Hindlimb muscle (tissue), 1 donor: Measurements from ENCODE around the gene RITA1. TPM values are rescaled to one million over a fixed set of nuclear protein-coding genes. Genes with fewer than 3 reads are reported as not detected.

Experiments used
- DNase-seq: peaks from one replicate; pipeline ENCODE4 v3.0.0-alpha.2; 2013
- polyA plus RNA-seq: library from polyadenylated mRNA; unstranded; fragments of 120-200 nt; gene quantifications from one replicate; pipeline ENCODE4 v1.2.1, GENCODE V29; 2013; ENCODE audit not compliant: insufficient read length

The RITA1 gene
- polyA plus RNA-seq, 1 donor, result 11.4 TPM

DNA sequence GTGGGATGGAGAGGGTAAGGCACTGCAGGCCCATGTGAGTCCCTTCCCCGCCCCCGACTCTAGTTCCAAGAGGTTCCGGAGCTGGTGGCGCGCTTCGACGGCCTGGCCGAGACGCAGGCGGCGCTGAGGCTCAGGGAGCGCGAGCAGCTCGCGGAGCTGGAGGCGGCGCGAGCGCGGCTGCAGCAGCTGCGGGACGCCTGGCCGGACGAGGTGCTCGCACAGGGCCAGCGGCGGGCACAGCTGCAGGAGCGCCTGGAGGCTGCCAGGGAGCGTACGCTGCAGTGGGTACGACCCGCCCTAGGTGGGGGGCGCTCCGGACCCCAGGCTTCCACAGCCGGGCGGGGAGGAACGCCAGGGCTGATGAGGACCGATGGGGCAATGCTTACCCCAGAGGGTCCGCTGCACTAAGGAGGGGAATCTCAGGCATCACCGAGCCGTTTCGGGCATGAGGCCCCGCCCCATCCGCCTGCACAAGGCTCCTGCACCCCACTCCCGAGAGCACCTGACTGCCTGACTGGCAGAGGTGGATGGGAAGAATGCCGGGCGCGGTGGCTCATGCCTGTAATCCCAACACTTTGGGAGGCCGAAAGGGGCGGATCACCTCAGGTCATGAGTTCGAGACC, 31.1 kb upstream of the RITA1 start:
- DNase-seq, result no peak

DNA sequence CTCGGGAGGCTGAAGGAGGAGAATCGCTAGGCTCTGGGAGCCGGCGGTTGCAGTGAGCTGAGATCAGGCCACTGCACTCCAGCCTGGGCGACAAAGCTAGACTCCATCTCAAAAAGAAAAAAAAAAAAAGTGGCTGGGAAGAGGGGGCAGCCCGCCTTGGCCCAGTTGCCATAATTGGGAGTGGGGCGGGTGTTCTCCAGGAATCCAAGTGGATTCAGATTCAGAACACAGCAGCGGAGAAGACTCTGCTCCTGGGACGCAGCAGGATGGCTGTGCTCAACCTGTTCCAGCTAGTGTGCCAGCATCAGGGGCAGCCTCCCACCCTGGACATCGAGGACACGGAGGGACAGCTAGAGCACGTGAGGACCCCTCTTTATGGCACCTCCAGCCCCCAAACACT, 30.5 kb upstream of the RITA1 start:
- DNase-seq, result no peak

DNA sequence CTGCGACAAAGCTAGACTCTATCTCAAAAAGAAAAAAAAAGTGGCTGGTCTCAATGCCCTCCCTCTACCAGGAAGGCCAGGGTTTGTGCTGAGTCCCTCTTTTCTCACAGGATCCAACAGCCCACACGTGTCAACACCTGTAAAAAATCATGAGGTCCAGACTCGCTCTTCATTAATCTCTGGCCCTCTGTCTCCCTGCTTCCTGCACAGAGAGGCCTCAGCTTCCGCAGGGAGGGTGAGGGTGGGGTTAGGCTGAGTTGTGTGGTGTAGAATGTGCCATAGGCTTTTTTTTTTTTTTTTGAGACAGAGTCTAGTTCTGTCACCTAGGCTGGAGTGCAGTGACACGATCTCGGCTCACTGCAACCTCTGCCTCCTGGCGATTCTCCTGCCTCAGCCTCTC, 29.9 kb upstream of the RITA1 start:
- no peak for DNase-seq

DNA sequence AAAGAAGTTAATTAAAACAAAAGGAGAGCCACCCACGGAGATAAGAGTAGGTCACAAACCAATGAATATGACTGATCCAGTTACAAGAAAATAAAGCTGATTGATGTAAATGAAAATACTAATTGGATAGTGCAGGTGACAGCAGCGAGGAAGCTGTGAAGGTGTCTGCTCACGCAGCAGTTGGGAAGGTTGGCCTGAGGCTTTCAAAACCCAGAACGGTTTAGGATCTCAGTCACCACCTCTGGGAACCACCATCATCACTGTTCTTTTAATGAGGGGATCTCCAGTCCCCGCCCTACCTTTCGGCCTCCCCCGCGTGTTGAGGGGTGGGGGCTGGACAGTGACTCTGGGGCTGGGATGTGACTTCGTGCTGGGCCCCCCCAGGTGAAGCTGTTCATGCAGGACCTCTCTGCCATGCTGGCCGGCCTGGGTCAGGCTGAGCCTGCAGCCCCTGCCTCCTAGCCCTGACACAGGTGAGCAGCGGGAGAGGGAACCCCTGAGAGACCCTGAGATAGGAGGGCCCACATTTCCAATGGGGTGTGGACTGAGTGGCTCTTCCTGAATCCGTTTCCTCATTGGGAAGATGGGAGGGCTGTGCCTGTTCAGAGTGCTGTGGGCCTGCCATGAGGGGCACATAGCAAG, 28.2 kb upstream of the RITA1 start:
- no peak for DNase-seq

- DNase-seq, result no peak
These were observed 26.9 kb upstream of the RITA1 start for GRCh38 chr12:113158439-113159203.

DNA sequence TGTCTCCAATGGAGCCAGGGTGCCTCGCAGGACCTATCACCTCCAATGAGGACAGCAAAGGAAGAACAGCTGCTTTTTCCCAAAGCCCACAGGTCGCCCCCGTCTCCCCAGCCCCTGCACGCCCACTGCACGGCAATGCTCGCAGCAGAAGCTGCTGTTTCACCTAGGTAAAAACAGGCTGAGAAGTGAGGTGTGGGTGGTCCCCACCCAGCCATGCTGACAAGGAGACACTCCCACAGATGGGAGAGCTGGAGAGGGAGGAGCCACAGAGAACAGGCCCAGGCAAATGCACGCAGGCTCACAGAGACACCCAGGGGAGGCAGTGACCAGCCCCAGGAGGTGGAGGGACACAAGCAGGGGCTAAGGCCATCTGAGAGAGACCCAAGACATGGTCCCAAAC, 25.6 kb upstream of the RITA1 start:
- DNase-seq, result no peak

- DNase-seq, result no peak
These were observed 24.0 kb upstream of the RITA1 start for GRCh38 chr12:113161415-113162016.

DNA sequence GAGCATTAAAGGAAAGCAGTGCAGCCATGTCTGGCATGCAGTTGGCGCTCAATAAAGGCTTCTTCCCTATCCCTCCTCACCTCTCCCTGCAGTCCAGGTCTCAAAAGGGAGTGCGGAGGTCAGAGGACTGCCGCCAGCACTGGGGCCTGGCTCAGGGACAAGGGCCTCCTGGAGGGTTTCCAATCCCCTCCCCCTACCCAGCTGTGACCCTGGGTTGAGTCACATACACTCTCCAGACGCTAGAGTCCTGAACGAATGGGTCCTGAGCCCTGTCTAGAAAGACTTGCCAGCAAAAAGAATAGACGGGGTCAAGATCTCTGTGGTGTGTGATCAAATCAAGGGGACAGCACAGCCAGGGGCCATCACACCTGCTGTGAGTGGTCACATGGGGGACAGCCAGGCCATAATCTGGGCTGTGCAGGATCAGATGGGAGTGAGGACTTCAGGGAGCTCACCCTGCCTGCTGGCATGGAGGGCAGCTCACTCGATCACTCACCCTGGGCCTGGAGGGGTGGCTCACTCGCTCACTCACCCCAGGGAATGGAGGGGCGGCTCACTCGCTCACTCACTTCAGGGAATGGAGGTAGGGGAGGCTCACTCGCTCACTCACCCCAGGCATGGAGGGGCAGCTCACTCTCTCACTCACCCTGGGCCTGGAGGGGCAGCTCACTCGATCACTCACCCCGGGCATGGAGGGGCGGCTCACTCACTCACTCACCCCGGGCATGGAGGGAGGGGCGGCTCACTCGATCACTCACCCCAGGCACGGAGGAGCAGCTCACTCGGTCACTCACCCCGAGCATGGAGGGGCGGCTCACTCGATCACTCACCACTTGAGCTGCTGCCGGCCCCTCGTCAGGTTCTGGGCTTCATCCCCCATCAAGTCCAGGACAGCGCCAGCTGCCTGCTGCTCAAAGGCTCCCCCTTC, 23.2 kb upstream of the RITA1 start:
- no peak for DNase-seq

GRCh38 chr12:113163030-113163360, 22.5 kb upstream of the RITA1 start:
- DNase-seq, result no peak

DNA sequence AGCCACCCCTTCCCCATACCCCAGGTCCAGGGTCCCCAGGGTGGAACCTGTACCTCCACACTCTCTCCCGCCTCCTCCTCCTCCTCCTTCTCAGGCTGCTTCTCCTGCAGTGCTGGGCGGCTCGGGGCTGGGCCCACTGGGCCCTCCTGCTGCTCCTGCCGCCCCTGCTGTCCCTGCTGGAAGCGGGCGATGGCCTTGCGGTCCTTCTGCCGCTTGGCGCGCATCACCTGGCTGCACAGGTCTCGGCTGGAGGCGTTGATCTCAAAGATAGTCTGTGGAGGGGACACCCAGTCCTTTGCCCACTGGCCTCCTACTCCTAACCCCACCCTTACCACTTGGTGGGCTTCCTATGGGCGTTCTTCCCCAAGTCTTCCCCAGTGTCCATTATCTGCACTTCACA, 21.5 kb upstream of the RITA1 start:
- DNase-seq, result no peak

DNA sequence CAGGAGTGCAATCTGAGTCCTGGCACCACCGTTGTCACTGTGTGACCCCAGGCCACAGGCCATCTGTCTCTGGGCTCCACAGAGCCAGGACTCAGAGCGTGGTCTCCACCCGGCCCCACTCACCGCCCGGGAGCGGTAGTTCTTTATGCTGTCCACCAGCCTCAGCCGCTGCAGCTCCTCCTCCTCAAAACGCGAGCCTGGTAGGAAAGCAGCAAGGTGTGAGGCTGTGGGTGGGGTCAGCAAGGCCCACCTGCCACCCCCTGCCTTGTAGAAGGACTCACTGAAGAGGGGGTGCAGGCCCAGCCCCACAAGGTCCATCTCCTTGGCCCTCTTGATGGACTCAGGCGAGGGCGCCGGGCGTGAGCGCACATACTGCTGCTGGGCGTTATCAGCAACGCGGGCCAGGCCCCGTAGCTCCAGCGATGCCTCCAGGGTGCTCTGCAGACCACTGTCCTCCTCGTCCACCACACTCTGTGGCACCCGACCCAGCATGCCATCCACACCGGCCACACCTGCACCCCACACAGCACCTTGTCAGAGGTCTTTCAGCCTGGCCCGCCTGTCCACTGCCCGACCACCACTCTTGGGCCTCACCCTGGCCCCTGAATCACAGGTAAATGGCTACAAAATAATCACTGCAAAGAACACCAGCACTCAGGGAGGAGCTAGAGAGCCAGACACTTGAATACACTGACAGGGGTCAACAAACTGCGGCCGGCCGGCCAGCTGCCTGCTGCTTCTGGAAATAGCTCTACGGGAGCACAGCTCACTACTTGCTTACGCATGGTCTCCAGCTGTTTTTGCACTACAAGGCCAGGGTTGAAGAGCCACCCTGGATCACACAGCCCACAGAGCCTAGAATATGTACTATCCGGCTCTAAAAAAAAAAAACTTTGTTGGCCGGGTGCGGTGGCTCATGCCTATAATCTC, 19.7 kb upstream of the RITA1 start:
- DNase-seq, result no peak

- no peak for DNase-seq
These were observed 17.7 kb upstream of the RITA1 start for GRCh38 chr12:113167868-113168267.

DNA sequence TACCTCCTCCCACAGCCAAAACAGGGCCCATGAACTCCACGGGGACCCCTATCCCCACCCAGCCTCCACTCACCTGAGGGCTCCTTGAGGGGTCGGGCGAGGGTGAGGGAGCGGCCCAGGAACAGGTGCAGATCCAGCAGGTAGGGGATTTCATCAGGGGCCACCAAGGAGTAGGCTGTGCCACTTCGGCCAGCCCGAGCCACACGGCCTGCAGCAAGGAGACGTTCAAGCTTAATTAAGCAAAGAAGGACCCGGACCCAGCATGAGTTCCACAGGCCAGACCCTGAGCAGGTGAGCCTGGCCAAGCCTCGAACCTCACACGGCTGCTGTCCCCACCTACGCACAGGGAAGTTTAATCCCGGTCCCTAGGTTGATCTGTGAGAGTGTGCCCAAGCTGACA, 15.8 kb upstream of the RITA1 start:
- DNase-seq, result no peak

GRCh38 chr12:113170457-113170856, 15.1 kb upstream of the RITA1 start:
- no peak for DNase-seq

- no peak for DNase-seq
These were observed 14.6 kb upstream of the RITA1 start for GRCh38 chr12:113170926-113171325.

GRCh38 chr12:113171543-113171942, 14.0 kb upstream of the RITA1 start:
- DNase-seq, result no peak

DNA sequence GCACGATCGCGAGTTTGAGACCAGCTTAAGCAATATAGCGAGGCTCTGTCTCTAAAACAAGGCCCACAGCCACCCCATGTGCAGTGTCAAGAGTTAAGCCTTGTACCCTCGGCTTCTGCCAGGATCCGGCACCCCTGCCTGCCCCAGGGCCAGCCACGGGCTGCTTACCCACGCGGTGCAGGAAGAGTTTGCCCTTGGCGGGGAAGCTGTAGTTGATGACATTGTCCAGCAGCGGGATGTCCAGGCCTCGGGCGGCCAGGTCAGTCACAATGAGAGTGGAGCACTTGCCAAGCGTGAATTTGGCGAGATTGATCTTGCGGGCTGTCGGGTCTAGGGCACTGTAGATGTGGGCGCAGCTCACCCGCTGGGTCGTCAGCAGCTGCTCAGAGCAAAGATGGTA, 13.3 kb upstream of the RITA1 start:
- DNase-seq, result no peak

- no peak for DNase-seq
These were observed 12.3 kb upstream of the RITA1 start for GRCh38 chr12:113173081-113173698.

- DNase-seq, result peak; percentile 65
These were observed 10.8 kb upstream of the RITA1 start for GRCh38 chr12:113174461-113175384.

DNA sequence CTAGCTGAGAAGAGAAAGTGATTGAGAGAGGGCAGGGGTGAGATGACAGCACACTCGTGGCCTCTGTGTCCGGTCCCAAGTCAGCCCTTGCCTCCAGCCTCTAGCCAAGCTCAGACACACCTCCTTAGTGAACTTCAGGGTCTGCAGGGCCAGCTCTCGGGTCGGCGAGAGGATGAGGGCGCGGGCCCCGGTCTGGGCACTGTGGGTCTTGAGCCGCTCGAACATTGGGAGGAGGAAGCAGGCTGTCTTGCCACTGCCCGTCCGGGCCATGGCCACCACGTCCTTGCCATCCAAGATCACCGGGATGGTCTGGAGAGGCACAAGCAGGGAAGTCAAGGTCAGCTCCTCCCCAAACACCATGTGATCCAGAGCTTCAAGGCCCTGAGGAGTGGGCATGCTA, 6.5 kb upstream of the RITA1 start:
- no peak for DNase-seq
